Upper lobe of right lung (tissue), 1 donor: ENCODE data around the gene TPPP. TPM values are rescaled to one million over a fixed set of nuclear protein-coding genes. Genes with fewer than 3 reads are reported as not detected.
A peak's percentile ranks its signal among the peaks of the same experiment; 100 is the strongest.

Experiments
- ATAC-seq: fragments of 200-7000 bp; cut with Tn5 transposase; one replicate; pipeline ENCODE4 v1.9.1; 2020; ENCODE audit warnings: mild to moderate bottlenecking, moderate library complexity
- DNase-seq: peaks from one replicate; pipeline ENCODE4 v3.0.0-alpha.2; 2020
- H3K27ac ChIP-seq: fragments of 200-600 bp; one replicate; pipeline ENCODE4 v1.8.0; 2022
- H3K27me3 ChIP-seq: fragments of 200-600 bp; one replicate; pipeline ENCODE4 v1.8.0; 2022; ENCODE audit warnings: mild to moderate bottlenecking
- H3K36me3 ChIP-seq: fragments of 200-600 bp; one replicate; pipeline ENCODE4 v1.8.0; 2022
- H3K4me1 ChIP-seq: fragments of 200-600 bp; one replicate; pipeline ENCODE4 v1.8.0; 2022
- H3K4me3 ChIP-seq: fragments of 200-600 bp; one replicate; pipeline ENCODE4 v1.8.0; 2022; ENCODE audit warnings: mild to moderate bottlenecking
- H3K9me3 ChIP-seq: fragments of 200-600 bp; one replicate; pipeline ENCODE4 v1.8.0; 2022
- CTCF ChIP-seq: fragments of 200-600 bp; IDR thresholded peaks from one replicate; pipeline ENCODE4 v1.8.0; 2022; ENCODE audit warnings: antibody characterized with exemption
- intact Hi-C: fragments of 100-400 bp; cut with DNase I; formaldehyde crosslinking; loops from one replicate; pipeline ENCODE4 v1.11.0; 2022
- total RNA-seq: library from RNA; stranded (reverse); fragmentation: NEBNext Ultra II Directional; extraction: Animal tissue kit (Norgen Biotek cat#: 25700); gene quantifications from one replicate; pipeline ENCODE4 v1.2.1, GENCODE V29; 2021
- donor health status: DM: no; HTN: yes; CAD: no; lungs with severe emphysema.

TPPP gene
- total RNA-seq, 1 donor from 2014 or later: 16.1 TPM

DNA sequence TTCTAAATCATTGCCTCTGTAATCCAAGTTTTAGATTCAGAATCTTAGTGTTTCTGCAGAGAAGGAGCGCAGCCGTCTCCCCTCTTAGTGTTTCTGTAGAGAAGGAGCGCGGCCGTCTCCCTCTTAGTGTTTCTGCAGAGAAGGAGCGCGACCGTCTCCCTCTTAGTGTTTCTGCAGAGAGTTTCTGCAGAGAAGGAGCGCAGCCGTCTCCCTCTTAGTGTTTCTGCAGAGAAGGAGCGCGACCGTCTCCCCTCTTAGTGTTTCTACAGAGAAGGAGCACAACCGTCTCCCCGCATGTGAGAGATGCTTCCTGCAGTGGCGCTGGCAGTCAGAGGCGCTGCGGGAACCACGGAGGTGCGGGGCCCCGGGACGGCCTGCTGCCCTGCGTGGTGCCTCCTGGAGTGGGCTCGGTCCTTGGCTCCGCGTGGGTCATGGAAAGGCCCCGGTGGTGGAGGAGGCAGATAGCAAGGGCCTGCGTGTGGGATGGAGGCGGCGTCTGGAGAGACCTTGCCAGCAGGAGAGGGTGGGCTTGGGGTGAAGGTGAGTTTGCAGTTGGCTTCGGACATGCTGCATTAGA, 70.1 kb downstream of the TPPP start:
- no peak for TF ChIP-seq CTCF
- no peak for ATAC-seq
- Histone ChIP-seq H3K36me3 (peaks cover 23% of the 10 kb centered on the region), H3K4me1 (no peaks in the 10 kb centered on the region), H3K4me3 (no peak overlapping the region), H3K27me3 (no peaks in the 10 kb centered on the region), H3K9me3 (no peaks in the 10 kb centered on the region), H3K27ac (no peak overlapping the region)
- peak; percentile 54 for DNase-seq
- intact Hi-C loops: no loop called here

DNA sequence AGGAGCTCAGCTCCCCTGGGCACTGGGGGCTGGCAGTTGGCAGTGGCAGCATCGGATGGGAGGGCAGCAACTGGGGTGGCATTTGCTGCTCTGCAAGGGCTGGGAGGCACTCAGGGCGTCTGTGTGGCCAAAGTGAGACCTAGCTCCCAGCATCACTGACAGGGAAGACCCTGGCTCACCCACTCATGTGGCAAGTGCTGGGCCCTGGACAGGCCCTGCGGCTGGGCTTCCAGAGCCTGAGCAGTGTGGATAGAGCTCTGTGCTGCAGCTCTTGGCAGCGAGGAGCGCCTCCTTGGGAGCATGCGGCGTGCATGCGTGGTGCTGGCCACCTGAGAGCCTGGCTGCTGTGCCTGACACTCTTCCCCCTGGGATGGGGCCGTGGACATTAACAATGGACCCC, 70.8 kb downstream of the TPPP start:
- H3K4me3 ChIP-seq: no peak overlapping the region
- DNase-seq: peak; percentile 40
- no peaks in the 10 kb centered on the region for H3K27me3 ChIP-seq
- no peaks in the 10 kb centered on the region for H3K4me1 ChIP-seq
- intact Hi-C loops: no loop called here
- H3K27ac ChIP-seq: no peak overlapping the region
- no peaks in the 10 kb centered on the region for H3K9me3 ChIP-seq
- no peak for ATAC-seq
- no peak for TF ChIP-seq CTCF
- H3K36me3 ChIP-seq: peaks cover 18% of the 10 kb centered on the region

GRCh38 chr5:621341-621761, 71.8 kb downstream of the TPPP start:
- no peaks in the 10 kb centered on the region for H3K27me3 ChIP-seq
- ATAC-seq (no peak), DNase-seq (peak; percentile 53)
- H3K4me3 ChIP-seq: no peak overlapping the region
- peaks cover 18% of the 10 kb centered on the region for H3K36me3 ChIP-seq
- no peaks in the 10 kb centered on the region for H3K9me3 ChIP-seq
- no peak for TF ChIP-seq CTCF
- intact Hi-C loops: no loop called here
- H3K27ac ChIP-seq: no peak overlapping the region
- no peaks in the 10 kb centered on the region for H3K4me1 ChIP-seq

DNA sequence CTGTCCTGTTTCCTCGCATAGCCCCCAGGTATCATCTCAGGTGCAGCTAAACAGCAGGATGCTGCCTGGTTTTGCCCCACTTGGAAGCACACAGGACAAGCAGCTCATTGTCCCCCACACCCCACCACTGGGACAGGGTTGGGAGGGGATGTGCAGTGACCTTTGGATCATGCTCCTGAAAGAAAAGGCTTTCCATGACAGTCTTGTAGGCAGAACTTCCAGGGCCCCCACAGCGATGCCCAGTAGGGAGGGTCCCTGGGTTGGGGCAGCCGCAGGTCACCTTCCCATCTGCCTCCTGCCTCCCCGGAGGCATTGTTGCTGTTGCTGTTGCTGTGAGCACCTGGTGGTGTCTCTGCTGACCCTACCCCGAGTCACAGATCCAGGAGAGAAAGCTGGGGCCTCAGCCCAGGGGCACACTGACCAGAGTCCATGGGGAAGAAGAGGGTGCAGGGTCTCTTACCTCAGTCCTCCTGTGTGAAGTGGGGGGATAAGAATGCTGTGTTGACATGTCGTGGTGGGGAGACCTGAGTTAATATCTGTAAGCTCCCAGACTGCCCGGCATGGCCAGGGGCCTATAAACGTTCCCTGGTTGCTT, 72.5 kb downstream of the TPPP start:
- ATAC-seq: no peak
- no peak for TF ChIP-seq CTCF
- Histone ChIP-seq H3K4me3 (no peak overlapping the region), H3K27ac (no peak overlapping the region), H3K9me3 (no peaks in the 10 kb centered on the region), H3K27me3 (no peaks in the 10 kb centered on the region), H3K4me1 (no peaks in the 10 kb centered on the region), H3K36me3 (peaks cover 18% of the 10 kb centered on the region)
- peak; percentile 47 for DNase-seq
- intact Hi-C loops: no loop called here

- DNase-seq (no peak), ATAC-seq (no peak)
- Histone ChIP-seq H3K4me3 (no peak overlapping the region), H3K4me1 (no peaks in the 10 kb centered on the region), H3K27ac (no peak overlapping the region), H3K9me3 (no peaks in the 10 kb centered on the region), H3K36me3 (peaks cover 18% of the 10 kb centered on the region), H3K27me3 (no peaks in the 10 kb centered on the region)
- intact Hi-C loops: no loop called here
- no peak for TF ChIP-seq CTCF
Observed at GRCh38 chr5:620152-620551, 73.0 kb downstream of the TPPP start.
